GM12878 (cell line): ENCODE data around the gene SPTBN1. TPM values are rescaled to one million over a fixed set of nuclear protein-coding genes. Genes with fewer than 3 reads are reported as not detected.

Source experiments
- ATAC-seq: fragments of 200-7000 bp; cut with Tn5 transposase; 3 replicates; pipeline ENCODE4 v1.9.1; 2020; ENCODE audit warnings: mild to moderate bottlenecking, moderate library complexity
- BruUV-seq: library from RNA; stranded (reverse); fragments of 400-500 nt; replicated peaks from 2 replicates; lab custom pipeline; 2021; lab: Mats Ljungman, UMichigan
- CTCF ChIA-PET: fragments of 300-600 bp; sonication (Branson Sonifier 250); formaldehyde crosslinking; extraction: SDS; loops from one replicate; lab custom pipeline; 2021; ENCODE audit warnings: inconsistent platforms; lab: Yijun Ruan, JAX
- POLR2A ChIA-PET: fragments of 350-600 bp; formaldehyde crosslinking; extraction: SDS; loops from one replicate; lab custom pipeline; 2021; ENCODE audit warnings: inconsistent platforms; lab: Charles Lee
- RAD21 ChIA-PET: fragments of 300-600 bp; sonication (Branson Sonifier 250); formaldehyde crosslinking; loops from one replicate; lab custom pipeline; 2023; ENCODE audit warnings: antibody characterized with exemption; ENCODE audit not compliant: unreplicated experiment; lab: Charles Lee
- SMC1A ChIA-PET: fragments of 300-600 bp; sonication (Branson Sonifier 250); formaldehyde crosslinking; loops from one replicate; lab custom pipeline; 2023; ENCODE audit not compliant: unreplicated experiment, uncharacterized antibody; lab: Charles Lee
- DNase-seq: peaks from one replicate; pipeline ENCODE4 v3.0.0-alpha.2; 2011; ENCODE audit warnings: low read depth, low spot score
- FAIRE-seq: peaks from 3 replicates; lab custom pipeline; 2011; peaks lifted over from hg19 to GRCh38; lab: Jason Lieb, UNC
- H2AFZ ChIP-seq: 2 replicates; pipeline ENCODE4 v1.6.0; 2011; ENCODE audit warnings: low read depth, low read length, control low read depth; ENCODE audit not compliant: control insufficient read depth
- H3K27ac ChIP-seq: 2 replicates; pipeline ENCODE4 v1.5.1; 2011; ENCODE audit warnings: control low read depth; ENCODE audit not compliant: control insufficient read depth, insufficient read depth
- H3K27me3 ChIP-seq, 2 experiments: replicated peaks in 1 of 2; 2 replicates each; pipeline versions ENCODE4 v1.6.0 to v1.6.1; 2011; ENCODE audit warnings: low read length in 1 of 2; ENCODE audit not compliant: control insufficient read depth in 2 of 2, insufficient read depth in 2 of 2
- H3K36me3 ChIP-seq, 2 experiments: 2 replicates each; pipeline ENCODE4 v1.5.1; 2011; ENCODE audit warnings: low read length in 1 of 2; ENCODE audit not compliant: control insufficient read depth in 2 of 2, insufficient read depth in 2 of 2
- H3K4me1 ChIP-seq: 2 replicates; pipeline ENCODE4 v1.6.1; 2011; ENCODE audit warnings: mild to moderate bottlenecking, low read length, moderate library complexity, mixed read lengths; ENCODE audit not compliant: control insufficient read depth, insufficient read depth
- H3K4me2 ChIP-seq: 2 replicates; pipeline ENCODE4 v1.6.0; 2011; ENCODE audit warnings: control low read depth; ENCODE audit not compliant: control insufficient read depth, insufficient read depth
- H3K4me3 ChIP-seq: fragments of 200-600 bp; sonication (generic); 2 replicates; pipeline ENCODE4 v1.5.1; 2016
- H3K79me2 ChIP-seq: 2 replicates; pipeline ENCODE4 v1.6.0; 2011; ENCODE audit warnings: low read length; ENCODE audit not compliant: control insufficient read depth, insufficient read depth
- H3K9ac ChIP-seq: 2 replicates; pipeline ENCODE4 v1.8.0; 2011; ENCODE audit warnings: low read length, control low read depth, mixed read lengths; ENCODE audit not compliant: control insufficient read depth, insufficient read depth
- H3K9me3 ChIP-seq: replicated peaks from 3 replicates; pipeline ENCODE4 v1.5.1; 2011; ENCODE audit warnings: mild to moderate bottlenecking, low read length; ENCODE audit not compliant: control insufficient read depth, insufficient read depth
- H4K20me1 ChIP-seq: 2 replicates; pipeline ENCODE4 v1.6.0; 2011; ENCODE audit not compliant: control insufficient read depth, insufficient read depth
- FOXM1 ChIP-seq: IDR thresholded peaks from 2 replicates; pipeline ENCODE4 v1.6.1; 2012; ENCODE audit warnings: low read depth, mild to moderate bottlenecking, inconsistent platforms, low read length, moderate library complexity
- IRF4 ChIP-seq: IDR thresholded peaks from 2 replicates; pipeline ENCODE4 v1.6.1; 2011; ENCODE audit warnings: low read depth, low read length
- NFYB ChIP-seq: IDR thresholded peaks from 2 replicates; pipeline ENCODE4 v1.6.1; 2011; ENCODE audit warnings: low read depth, mild to moderate bottlenecking, low read length, improper control_type of control experiment, moderate library complexity; ENCODE audit not compliant: insufficient read depth
- NR2C2 ChIP-seq: IDR thresholded peaks from 2 replicates; pipeline ENCODE4 v1.6.1; 2011; ENCODE audit warnings: borderline replicate concordance, low read depth; ENCODE audit not compliant: control insufficient read depth, insufficient read length
- SIX5 ChIP-seq: IDR thresholded peaks from 2 replicates; pipeline ENCODE4 v1.6.1; 2011; ENCODE audit warnings: mild to moderate bottlenecking, low read depth, low read length, moderate library complexity; ENCODE audit not compliant: severe bottlenecking
- WRNIP1 ChIP-seq: IDR thresholded peaks from 2 replicates; pipeline ENCODE4 v1.6.1; 2011; ENCODE audit warnings: low read depth, low read length, improper control_type of control experiment, borderline replicate concordance
- ZNF622 ChIP-seq: fragments of 450-650 bp; IDR thresholded peaks from 2 replicates; pipeline ENCODE4 v1.6.1; 2017; ENCODE audit warnings: mild to moderate bottlenecking, inconsistent platforms
- WGBS: methylation state at CpG from one replicate; pipeline ENCODE4 v1.1.6; 2016; ENCODE audit warnings: low lambda C conversion rate; ENCODE audit not compliant: insufficient replicate concordance, insufficient coverage; ENCODE audit errors: missing lambda C conversion rate; 5-methylcytosine and 5-hydroxymethylcytosine counted together
- in situ Hi-C: fragments of 300-500 bp; cut with MboI; formaldehyde crosslinking; loops from 9 replicates; pipeline ENCODE4 v1.14.3; 2018; ENCODE audit warnings: mixed read lengths
- intact Hi-C: fragments of 100-400 bp; cut with micrococcal nuclease; formaldehyde crosslinking; loops from one replicate; pipeline ENCODE4 v1.14.2; 2022; ENCODE audit not compliant: unreplicated experiment
- polyA plus RNA-seq, 11 experiments: library from polyadenylated mRNA; depleted of rRNA in 4 of 11; unstranded in 6 of 11; stranded (reverse) in 5 of 11; fragments of >200 nt; fragmentation: Nextera tagmentation in 4 of 11; fragmentation: Illumina TruSeq in 1 of 11; extraction: Ambion mirVana in 4 of 11; extraction: Trizol in 1 of 11; gene quantifications; 1 replicate in 1 of 11; 2 replicates in 10 of 11; pipeline versions ENCODE4 v1.2.1 to v1.2.3, GENCODE V29; 2011 to 2016; ENCODE audit warnings: inconsistent platforms in 2 of 11, missing spikeins in 2 of 11, low read depth in 1 of 11
- total RNA-seq, 4 experiments: library from RNA; depleted of rRNA in 3 of 4; stranded (reverse); fragments of >200 nt in 3 of 4; fragmentation: Illumina TruSeq in 1 of 4; extraction: Trizol in 1 of 4; gene quantifications; 2 replicates each; pipeline versions ENCODE4 v1.2.1 to v1.2.3, GENCODE V29; 2013 to 2021
- TF ChIP-seq, protein P1 (sequence below): fragments of 450-650 bp; IDR thresholded peaks from 2 replicates; pipeline ENCODE4 v1.6.1; 2016; ENCODE audit warnings: mild to moderate bottlenecking
- TF ChIP-seq, protein P2 (sequence below): fragments of 450-650 bp; conservative IDR thresholded peaks from 2 replicates; pipeline ENCODE4 v1.6.1; 2017; ENCODE audit warnings: mild to moderate bottlenecking, moderate library complexity
- TF ChIP-seq, protein P3 (sequence below): fragments of 450-650 bp; IDR thresholded peaks from 2 replicates; pipeline ENCODE4 v1.6.1; 2017; ENCODE audit warnings: low read depth, mild to moderate bottlenecking, moderate library complexity
- TF ChIP-seq, protein P4 (sequence below): IDR thresholded peaks from 2 replicates; pipeline ENCODE4 v1.6.1; 2011; ENCODE audit warnings: mild to moderate bottlenecking, low read depth, low read length, moderate library complexity; ENCODE audit not compliant: insufficient replicate concordance
- TF ChIP-seq, protein P5 (sequence below): IDR thresholded peaks from 2 replicates; pipeline ENCODE4 v1.6.1; 2012; ENCODE audit warnings: low read length, inconsistent platforms

SPTBN1 gene
- total and polyA plus RNA-seq, 10 of the 15 experiments (the other 5 are each of a cell fraction or from before 2014, with no cell fraction given): 20.6 to 154 (median 76.7) TPM

DNA sequence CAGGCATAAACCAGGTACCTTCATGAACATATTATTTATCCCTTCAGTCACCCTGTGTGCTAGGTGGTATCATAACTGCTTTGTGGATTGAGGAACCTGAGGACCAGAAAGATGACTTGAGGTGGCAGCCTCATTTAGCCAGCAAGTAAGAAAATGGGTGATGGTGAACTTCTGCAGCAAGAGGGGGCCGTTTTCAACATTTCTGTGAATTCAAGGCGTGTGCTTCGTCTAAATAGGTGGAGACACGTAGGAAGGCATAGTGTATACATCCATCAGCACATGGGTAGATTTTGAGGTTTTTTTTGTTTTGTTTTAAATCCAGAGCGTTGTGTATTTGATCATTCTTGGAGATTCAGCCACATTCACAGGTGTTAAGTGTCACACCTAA, 118.7 kb downstream of the SPTBN1 start (continued):
- TF ChIP-seq, protein P1, sequence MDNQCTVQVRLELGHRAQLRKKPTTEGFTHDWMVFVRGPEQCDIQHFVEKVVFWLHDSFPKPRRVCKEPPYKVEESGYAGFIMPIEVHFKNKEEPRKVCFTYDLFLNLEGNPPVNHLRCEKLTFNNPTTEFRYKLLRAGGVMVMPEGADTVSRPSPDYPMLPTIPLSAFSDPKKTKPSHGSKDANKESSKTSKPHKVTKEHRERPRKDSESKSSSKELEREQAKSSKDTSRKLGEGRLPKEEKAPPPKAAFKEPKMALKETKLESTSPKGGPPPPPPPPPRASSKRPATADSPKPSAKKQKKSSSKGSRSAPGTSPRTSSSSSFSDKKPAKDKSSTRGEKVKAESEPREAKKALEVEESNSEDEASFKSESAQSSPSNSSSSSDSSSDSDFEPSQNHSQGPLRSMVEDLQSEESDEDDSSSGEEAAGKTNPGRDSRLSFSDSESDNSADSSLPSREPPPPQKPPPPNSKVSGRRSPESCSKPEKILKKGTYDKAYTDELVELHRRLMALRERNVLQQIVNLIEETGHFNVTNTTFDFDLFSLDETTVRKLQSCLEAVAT: 0 out of 2 replicates have a peak, but pooled peaks have one; percentile 1
- TF ChIP-seq SIX5 (no peak), IRF4 (0 out of 2 replicates have a peak, but pooled peaks have one; percentile 4), FOXM1 (peak; percentile 11; the same call in 1 of the 2 replicates)

DNA sequence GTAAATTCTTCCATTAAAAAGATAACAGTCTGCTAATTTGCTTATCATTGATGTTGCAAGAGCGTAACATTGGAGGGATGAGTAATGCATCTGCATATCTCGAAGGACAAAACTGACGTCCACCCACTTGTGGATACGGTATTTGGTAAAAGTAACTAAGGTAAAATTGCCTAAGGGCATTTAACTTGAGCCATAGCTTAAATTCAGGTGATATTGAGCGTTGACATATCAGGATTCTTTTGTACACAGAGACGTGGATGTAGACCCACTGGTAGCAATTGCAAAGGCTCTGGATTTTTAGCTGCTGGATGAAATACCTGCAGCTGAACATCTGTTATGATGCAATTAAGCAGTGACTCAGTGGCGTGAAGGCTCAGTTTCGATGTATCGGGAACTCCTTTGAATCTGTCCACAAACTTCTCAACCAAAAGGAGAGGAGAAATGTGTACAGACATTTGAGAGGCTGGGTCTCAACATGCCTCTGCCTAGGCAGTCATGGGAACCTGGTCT, 119.3 kb downstream of the SPTBN1 start:
- ChIA-PET CTCF (interaction anchor here (1.1 to 8.4 kb wide), 8 partner anchors 15 to 468 kb away, joined by 3 to 79 read pairs (median 6); no protein-coding TSS in a partner anchor), SMC1A (interaction anchor here (0.7 to 15.8 kb wide), 21 partner anchors 9 to 129 kb away, joined by 3 to 569 read pairs (median 6); no protein-coding TSS in a partner anchor), POLR2A (interaction anchor here (0.6 to 18.4 kb wide), 10 partner anchors 12 to 79 kb away, joined by 3 to 504 read pairs (median 4); no protein-coding TSS in a partner anchor), RAD21 (interaction anchor here (1.0 to 10.5 kb wide), 8 partner anchors 9 to 129 kb away, joined by 3 to 195 read pairs (median 4); no protein-coding TSS in a partner anchor)
- peaks cover 85% of the 10 kb centered on the region for H3K4me1 ChIP-seq
- peak overlapping the region; percentile 100 for H3K27ac ChIP-seq
- intact Hi-C loops (loop anchor here (10.0 kb wide), 2 partner anchors 469 to 1039 kb away; partner anchors contain the start of gene PPP4R3B), in situ Hi-C loops (no loop called here)
- WGBS: 92% methylated on average over 9 of the region's 9 CpGs
- DNase-seq (no peak), ATAC-seq (no peak), FAIRE-seq (no peak)
- no peaks in the 10 kb centered on the region for H3K9me3 ChIP-seq
- no TSS peak for BruUV-seq
- H4K20me1 ChIP-seq: no peaks in the 10 kb centered on the region
- peaks cover 100% of the 10 kb centered on the region for H3K79me2 ChIP-seq
- peak overlapping the region; percentile 97 for H3K4me2 ChIP-seq
- H3K9ac ChIP-seq: peak overlapping the region; percentile 35; the same call in 1 of the 2 replicates
- peak overlapping the region; percentile 4; the same call in 1 of the 2 replicates for H3K4me3 ChIP-seq
- no peaks in the 10 kb centered on the region for H3K27me3 ChIP-seq
- peaks cover 0 to 3% of the 10 kb centered on the region in 2 experiments; a peak in 1 of 4 replicates for H3K36me3 ChIP-seq
- no peak overlapping the region for H2AFZ ChIP-seq
- no peak for TF ChIP-seq ZNF622
- TF ChIP-seq, protein P2, sequence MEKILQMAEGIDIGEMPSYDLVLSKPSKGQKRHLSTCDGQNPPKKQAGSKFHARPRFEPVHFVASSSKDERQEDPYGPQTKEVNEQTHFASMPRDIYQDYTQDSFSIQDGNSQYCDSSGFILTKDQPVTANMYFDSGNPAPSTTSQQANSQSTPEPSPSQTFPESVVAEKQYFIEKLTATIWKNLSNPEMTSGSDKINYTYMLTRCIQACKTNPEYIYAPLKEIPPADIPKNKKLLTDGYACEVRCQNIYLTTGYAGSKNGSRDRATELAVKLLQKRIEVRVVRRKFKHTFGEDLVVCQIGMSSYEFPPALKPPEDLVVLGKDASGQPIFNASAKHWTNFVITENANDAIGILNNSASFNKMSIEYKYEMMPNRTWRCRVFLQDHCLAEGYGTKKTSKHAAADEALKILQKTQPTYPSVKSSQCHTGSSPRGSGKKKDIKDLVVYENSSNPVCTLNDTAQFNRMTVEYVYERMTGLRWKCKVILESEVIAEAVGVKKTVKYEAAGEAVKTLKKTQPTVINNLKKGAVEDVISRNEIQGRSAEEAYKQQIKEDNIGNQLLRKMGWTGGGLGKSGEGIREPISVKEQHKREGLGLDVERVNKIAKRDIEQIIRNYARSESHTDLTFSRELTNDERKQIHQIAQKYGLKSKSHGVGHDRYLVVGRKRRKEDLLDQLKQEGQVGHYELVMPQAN: no peak
- TF ChIP-seq, protein P3, sequence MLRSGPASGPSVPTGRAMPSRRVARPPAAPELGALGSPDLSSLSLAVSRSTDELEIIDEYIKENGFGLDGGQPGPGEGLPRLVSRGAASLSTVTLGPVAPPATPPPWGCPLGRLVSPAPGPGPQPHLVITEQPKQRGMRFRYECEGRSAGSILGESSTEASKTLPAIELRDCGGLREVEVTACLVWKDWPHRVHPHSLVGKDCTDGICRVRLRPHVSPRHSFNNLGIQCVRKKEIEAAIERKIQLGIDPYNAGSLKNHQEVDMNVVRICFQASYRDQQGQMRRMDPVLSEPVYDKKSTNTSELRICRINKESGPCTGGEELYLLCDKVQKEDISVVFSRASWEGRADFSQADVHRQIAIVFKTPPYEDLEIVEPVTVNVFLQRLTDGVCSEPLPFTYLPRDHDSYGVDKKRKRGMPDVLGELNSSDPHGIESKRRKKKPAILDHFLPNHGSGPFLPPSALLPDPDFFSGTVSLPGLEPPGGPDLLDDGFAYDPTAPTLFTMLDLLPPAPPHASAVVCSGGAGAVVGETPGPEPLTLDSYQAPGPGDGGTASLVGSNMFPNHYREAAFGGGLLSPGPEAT: no peak
- TF ChIP-seq, protein P4, sequence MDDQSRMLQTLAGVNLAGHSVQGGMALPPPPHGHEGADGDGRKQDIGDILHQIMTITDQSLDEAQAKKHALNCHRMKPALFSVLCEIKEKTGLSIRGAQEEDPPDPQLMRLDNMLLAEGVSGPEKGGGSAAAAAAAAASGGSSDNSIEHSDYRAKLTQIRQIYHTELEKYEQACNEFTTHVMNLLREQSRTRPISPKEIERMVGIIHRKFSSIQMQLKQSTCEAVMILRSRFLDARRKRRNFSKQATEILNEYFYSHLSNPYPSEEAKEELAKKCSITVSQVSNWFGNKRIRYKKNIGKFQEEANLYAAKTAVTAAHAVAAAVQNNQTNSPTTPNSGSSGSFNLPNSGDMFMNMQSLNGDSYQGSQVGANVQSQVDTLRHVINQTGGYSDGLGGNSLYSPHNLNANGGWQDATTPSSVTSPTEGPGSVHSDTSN: no peak
- TF ChIP-seq NFYB: no peak
- TF ChIP-seq WRNIP1: 0 out of 2 replicates have a peak, but pooled peaks have one; percentile 73
- TF ChIP-seq, protein P5, sequence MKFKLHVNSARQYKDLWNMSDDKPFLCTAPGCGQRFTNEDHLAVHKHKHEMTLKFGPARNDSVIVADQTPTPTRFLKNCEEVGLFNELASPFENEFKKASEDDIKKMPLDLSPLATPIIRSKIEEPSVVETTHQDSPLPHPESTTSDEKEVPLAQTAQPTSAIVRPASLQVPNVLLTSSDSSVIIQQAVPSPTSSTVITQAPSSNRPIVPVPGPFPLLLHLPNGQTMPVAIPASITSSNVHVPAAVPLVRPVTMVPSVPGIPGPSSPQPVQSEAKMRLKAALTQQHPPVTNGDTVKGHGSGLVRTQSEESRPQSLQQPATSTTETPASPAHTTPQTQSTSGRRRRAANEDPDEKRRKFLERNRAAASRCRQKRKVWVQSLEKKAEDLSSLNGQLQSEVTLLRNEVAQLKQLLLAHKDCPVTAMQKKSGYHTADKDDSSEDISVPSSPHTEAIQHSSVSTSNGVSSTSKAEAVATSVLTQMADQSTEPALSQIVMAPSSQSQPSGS: peak; percentile 58; the same call in 1 of the 2 replicates
- TF ChIP-seq NR2C2: no peak
